GM21381 (cell line): ENCODE data around the gene DPYD.

Source experiments
- ATAC-seq: cut with Tn5 transposase; IDR thresholded peaks from one replicate; pipeline ENCODE4 v1.9.1; 2021; ENCODE audit warnings: mild to moderate bottlenecking, moderate library complexity; ENCODE audit not compliant: unreplicated experiment

Gene DPYD

DNA sequence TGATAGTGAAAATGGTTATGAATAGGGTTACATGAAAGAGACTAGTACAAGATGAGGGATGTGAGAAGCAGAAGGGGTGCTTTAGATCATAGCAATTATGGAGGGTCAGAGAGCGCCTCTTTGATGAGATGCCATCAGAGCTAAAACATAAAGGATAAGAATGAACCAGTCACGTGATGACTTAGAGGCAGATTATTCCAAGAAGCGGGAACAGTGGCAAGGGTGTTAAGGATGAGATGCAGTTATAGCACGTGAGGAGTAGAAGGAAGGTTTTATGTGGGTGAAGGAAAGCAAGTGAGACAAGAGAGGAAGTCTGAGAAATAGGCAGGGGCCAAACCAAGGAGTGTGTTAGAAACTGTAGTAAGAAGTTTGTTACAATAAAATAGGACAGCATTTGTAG lies 360.1 kb downstream of the DPYD start:
- no peak for ATAC-seq

- no peak for ATAC-seq
These were observed 366.9 kb downstream of the DPYD start for GRCh38 chr1:97553971-97554370.

DNA sequence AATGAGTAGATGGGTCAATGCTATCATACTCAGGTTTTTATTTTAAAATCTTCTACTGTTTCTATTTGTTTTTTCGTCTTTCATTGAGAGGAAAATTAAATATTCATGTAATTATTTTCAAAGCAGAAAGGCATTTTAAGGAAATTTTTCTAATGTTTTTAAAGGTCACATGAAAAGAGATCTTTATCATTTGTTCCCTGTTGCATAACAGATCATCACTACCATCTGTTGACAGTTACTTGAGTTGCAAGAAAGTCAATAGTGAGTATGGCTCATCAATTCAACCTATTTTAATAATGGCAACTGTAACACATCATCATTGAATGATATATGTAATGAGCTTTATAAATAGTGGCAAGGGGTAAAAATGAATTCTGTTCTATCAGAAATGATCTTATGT lies 369.7 kb downstream of the DPYD start:
- no peak for ATAC-seq

- no peak for ATAC-seq
These were observed 375.4 kb downstream of the DPYD start for GRCh38 chr1:97545446-97545845.

DNA sequence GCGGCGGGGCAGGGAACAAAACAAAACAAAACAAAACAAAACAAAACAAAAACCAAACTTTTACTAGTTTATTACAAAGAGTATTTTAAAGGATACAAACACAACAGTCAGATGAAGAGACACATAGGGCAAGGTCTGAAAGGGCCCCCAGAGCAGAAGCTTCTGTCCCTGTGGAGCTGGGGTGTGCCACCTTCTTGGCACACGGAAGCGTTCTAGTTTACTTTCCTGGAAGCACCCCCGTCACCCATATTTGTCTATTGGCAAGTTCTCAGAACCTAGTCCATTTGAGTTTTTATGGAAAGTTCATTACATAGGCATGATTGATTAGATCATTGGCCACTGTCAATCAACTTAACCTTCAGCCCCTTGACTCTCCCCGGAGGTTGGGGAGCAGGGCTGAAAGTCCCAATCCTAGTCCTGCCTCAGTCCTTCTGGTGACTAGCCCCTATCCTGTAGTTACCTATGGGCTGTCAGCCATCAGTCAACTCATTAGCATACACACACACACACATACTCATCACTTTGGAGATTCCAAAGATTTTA lies 380.4 kb downstream of the DPYD start:
- ATAC-seq = no peak

- no peak for ATAC-seq
These were observed 382.7 kb downstream of the DPYD start for GRCh38 chr1:97538113-97538512.

DNA sequence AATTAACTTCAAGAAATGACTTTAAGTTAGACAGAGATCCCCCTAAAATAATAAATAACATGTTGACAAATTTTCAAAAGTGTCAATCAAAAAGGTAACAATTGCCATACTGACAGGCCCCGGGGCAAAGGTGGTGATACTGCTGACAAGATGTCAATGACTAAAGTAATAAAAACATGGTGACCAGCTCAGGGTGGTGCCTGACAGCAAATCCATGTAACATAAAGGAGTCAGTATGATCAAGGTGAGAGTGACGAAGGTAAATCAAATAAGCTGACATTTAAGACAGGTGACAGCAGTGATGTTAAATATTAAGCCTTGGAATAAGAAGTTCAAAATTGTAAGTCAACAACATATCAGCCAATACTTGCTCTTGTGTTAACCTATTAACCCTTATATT lies 387.5 kb downstream of the DPYD start:
- no peak for ATAC-seq

GRCh38 chr1:97529600-97529999 lies 391.2 kb downstream of the DPYD start:
- no peak for ATAC-seq

DNA sequence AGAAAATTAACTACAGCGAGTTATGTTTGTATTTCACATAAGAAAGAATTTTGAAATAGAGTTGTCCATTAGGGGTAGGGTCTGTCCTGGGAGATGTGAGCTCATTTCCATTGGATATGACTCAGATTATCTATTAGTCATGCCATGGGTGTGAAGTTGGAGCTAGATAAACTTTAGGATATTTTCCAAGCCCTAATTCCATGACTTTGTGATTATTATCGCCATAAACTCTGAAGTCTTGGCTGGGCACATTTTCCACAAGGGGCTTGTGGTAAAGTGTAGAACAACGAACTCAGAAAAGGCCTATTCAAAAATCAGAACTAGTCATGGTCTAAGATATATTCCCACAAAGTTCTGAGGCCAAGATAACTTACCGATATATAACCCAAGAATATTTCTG lies 396.6 kb downstream of the DPYD start:
- ATAC-seq = no peak

- no peak for ATAC-seq
These were observed 404.2 kb downstream of the DPYD start for GRCh38 chr1:97516588-97516987.

DNA sequence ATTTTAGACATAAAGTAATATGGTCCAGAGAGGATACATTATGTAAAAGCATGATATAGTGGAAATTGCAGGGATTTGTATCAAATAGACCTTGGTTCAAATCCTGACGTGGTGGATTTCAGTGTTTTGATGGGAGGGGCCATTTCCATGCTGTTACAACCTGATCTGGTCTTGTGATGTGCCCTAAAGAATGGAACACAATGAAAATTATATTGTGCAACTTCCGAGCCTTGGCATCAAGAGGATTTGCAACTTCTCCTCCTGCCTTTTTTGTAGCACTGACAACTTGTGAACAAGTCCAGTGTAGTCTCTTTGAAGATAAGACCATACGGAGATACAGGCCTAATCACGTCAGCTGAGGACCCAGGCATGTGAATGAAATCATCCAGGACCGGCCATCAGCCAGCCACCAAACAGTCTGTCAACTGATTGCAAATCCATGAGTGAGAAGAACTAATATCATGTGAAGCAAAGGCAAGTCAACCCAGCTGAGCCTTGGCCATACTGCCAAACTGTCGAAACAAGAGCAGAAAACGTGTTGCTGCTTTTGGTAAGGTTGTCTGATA lies 412.1 kb downstream of the DPYD start:
- no peak for ATAC-seq

- ATAC-seq = no peak
These were observed 413.0 kb downstream of the DPYD start for GRCh38 chr1:97507863-97508262.

- ATAC-seq = no peak
These were observed 414.5 kb downstream of the DPYD start for GRCh38 chr1:97506368-97506767.

DNA sequence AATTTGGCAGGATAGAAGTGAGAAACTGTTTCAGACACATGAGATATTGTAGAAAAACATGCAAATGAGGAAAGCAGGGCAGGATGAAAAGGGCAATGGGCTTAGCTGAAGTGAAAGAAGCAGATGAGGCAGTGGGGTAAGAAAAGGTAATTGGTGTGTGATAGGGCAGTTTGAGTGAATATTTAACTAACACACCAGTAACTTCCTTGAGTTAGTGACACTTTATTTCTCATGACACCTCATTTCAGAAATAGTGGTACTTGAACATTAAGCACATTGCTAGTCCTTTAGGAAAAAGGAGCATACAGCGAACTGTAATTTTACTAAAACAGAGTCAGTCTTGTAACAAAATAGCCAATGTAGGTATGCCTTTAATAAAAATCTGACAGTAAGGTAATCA lies 415.0 kb downstream of the DPYD start:
- ATAC-seq = peak; percentile 91

DNA sequence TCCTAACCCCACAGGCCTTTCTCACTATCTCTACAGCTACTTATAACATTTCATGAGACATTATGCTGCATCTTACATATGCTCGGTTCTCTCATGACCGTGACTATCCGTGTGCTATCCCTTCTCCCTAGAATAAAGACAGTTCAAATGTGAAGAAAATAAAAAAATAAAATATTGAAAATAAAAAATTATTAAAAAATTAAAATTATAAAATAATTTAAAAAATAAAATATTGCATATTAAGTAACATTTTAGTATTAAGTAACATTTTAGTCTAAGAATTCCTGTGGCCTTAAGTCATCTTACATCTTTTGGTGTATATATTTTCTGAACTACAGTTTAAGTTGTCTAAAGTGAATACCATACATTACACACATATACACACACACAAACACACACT lies 415.5 kb downstream of the DPYD start:
- ATAC-seq = peak; percentile 18

DNA sequence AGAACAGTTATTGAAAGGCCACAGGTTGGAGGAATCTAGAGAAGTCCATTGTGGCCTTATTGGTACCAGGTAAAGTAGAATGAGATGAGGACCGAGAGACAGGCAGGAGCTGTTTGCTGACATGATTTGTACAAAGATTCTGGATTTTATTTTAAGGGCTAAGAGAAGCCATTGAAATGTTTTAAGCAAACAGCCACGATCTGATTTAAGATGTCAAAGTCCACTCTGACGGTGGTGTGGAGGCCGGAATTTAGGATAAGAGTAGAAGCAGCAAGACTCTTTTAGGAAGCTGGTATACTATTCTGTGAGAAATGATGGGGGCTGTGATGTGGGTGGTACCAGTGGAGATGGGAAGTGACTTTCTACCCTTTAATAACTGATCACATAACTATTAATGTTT lies 418.5 kb downstream of the DPYD start:
- ATAC-seq = no peak

DNA sequence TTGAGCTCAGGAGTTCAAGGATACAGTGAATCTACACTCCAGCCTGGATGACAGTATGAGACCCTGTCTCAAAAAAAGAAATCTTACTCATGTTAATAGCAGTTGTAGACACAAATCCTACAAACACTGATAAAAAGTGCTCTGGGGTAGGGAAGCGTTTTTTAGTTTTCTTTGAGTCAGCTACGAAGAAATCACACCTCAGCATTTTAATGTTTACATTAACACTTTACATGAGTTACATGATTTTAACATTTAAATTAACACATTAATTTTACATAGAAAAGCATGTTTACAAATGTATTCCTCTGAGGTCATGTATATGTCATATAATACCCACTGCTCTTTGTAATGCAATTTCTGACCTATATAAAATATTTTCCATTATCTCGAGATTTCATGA lies 419.2 kb downstream of the DPYD start:
- ATAC-seq = no peak

DNA sequence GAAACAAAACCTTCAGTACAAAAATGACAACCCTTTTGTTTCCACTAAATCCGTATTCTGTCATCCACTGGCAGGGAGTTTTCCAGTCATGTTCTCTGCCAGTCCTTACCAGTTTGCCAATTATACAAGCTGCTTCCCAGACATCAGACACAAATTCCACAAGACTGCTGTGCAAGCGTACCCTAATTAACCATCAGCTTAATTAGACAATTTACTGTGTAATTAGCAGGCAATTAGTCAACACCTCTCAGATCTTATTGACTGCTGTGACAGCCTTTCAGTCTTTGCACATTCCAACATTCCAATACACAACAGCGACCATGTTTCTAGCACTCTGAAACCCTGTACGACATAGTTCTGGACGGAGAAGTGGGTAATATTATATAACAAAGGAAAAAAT lies 420.1 kb downstream of the DPYD start:
- ATAC-seq = no peak

- no peak for ATAC-seq
These were observed 421.2 kb downstream of the DPYD start for GRCh38 chr1:97499667-97500066.

GRCh38 chr1:97489834-97490233 lies 431.0 kb downstream of the DPYD start:
- ATAC-seq = peak; percentile 64

GRCh38 chr1:97488530-97488929 lies 432.3 kb downstream of the DPYD start:
- ATAC-seq = no peak

- ATAC-seq = no peak
These were observed 438.8 kb downstream of the DPYD start for GRCh38 chr1:97482022-97482421.

DNA sequence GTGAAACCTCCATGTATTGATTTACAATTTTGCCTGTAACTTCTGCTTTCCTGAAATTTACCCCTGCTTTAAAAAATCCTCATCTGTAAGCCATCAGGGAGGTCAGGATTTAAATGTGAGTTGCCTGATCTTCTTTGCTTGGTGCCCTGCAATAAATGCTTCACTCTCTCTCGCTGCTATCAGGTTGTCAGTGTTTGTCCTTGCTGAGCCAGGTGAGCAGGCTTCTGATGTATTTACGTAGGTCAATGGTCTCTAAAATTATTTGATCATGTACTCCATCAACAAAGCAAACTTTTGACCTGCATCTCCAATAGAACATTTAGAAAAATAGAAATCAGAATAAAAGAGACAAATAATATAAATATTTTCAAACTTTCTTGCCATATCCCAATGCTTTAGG lies 453.4 kb downstream of the DPYD start:
- ATAC-seq = no peak
